ENCODE results near the gene EML6.

The EML6 gene

GRCh38 chr2:54845094-54845493, 121.6 kb downstream of the EML6 start:
- DNase-seq, result no peak
- TF ChIP-seq GATA1 (IDR thresholded peaks at IDR 0.05; ENCODE audit: low read depth, low read length) (no peak), POLR2A (IDR thresholded peaks at IDR 0.05; ENCODE audit: low read length) (no peak)

GRCh38 chr2:54845514-54845913, 122.1 kb downstream of the EML6 start:
- TF ChIP-seq GATA1 (IDR thresholded peaks at IDR 0.05; ENCODE audit: low read depth, low read length) (no peak), POLR2A (IDR thresholded peaks at IDR 0.05; ENCODE audit: low read length) (no peak)
- no peak for DNase-seq

GRCh38 chr2:54850171-54851122, 127.0 kb downstream of the EML6 start:
- no peak for DNase-seq
- TF ChIP-seq POLR2A (IDR thresholded peaks at IDR 0.05; ENCODE audit: low read length) (no peak), GATA1 (IDR thresholded peaks at IDR 0.05; ENCODE audit: low read depth, low read length) (no peak)

GRCh38 chr2:54853616-54854310, 130.3 kb downstream of the EML6 start:
- no peak for TF ChIP-seq GATA1 (IDR thresholded peaks at IDR 0.05; ENCODE audit: low read depth, low read length)
- TF ChIP-seq POLR2A (IDR thresholded peaks at IDR 0.05; ENCODE audit: low read length), result no peak
- no peak for DNase-seq

- DNase-seq, result no peak
- TF ChIP-seq GATA1 (IDR thresholded peaks at IDR 0.05; ENCODE audit: low read depth, low read length) (no peak), POLR2A (IDR thresholded peaks at IDR 0.05; ENCODE audit: low read length) (no peak)
Measured at GRCh38 chr2:54855434-54855833, 132.0 kb downstream of the EML6 start.

- TF ChIP-seq POLR2A (IDR thresholded peaks at IDR 0.05; ENCODE audit: low read length), result no peak
- no peak for DNase-seq
Measured at GRCh38 chr2:54858021-54858681, 134.7 kb downstream of the EML6 start.

GRCh38 chr2:54859416-54859815, 136.0 kb downstream of the EML6 start:
- no peak for TF ChIP-seq GATA1 (IDR thresholded peaks at IDR 0.05; ENCODE audit: low read depth, low read length)
- no peak for TF ChIP-seq POLR2A (IDR thresholded peaks at IDR 0.05; ENCODE audit: low read length)

GRCh38 chr2:54859997-54860701, 136.7 kb downstream of the EML6 start:
- DNase-seq, result no peak
- no peak for TF ChIP-seq POLR2A (IDR thresholded peaks at IDR 0.05; ENCODE audit: low read length)
- TF ChIP-seq GATA1 (IDR thresholded peaks at IDR 0.05; ENCODE audit: low read depth, low read length), result no peak

More at GRCh38 chr2:54859416-54859815, 136.0 kb downstream of the EML6 start:
- DNase-seq, result no peak

GRCh38 chr2:54862229-54862628, 138.8 kb downstream of the EML6 start:
- TF ChIP-seq GATA1 (IDR thresholded peaks at IDR 0.05; ENCODE audit: low read depth, low read length) (no peak), POLR2A (IDR thresholded peaks at IDR 0.05; ENCODE audit: low read length) (no peak)

GRCh38 chr2:54862742-54863141, 139.3 kb downstream of the EML6 start:
- DNase-seq, result no peak
- no peak for TF ChIP-seq GATA1 (IDR thresholded peaks at IDR 0.05; ENCODE audit: low read depth, low read length)
- TF ChIP-seq POLR2A (IDR thresholded peaks at IDR 0.05; ENCODE audit: low read length), result no peak

More at GRCh38 chr2:54862229-54862628, 138.8 kb downstream of the EML6 start:
- DNase-seq, result no peak

GRCh38 chr2:54863660-54864059, 140.2 kb downstream of the EML6 start:
- DNase-seq, result no peak
- TF ChIP-seq POLR2A (IDR thresholded peaks at IDR 0.05; ENCODE audit: low read length), result no peak
- no peak for TF ChIP-seq GATA1 (IDR thresholded peaks at IDR 0.05; ENCODE audit: low read depth, low read length)

- DNase-seq, result no peak
- TF ChIP-seq POLR2A (IDR thresholded peaks at IDR 0.05; ENCODE audit: low read length) (no peak), GATA1 (IDR thresholded peaks at IDR 0.05; ENCODE audit: low read depth, low read length) (no peak)
Measured at GRCh38 chr2:54864096-54864495, 140.6 kb downstream of the EML6 start.

GRCh38 chr2:54864727-54865126, 141.3 kb downstream of the EML6 start:
- DNase-seq, result no peak
- no peak for TF ChIP-seq GATA1 (IDR thresholded peaks at IDR 0.05; ENCODE audit: low read depth, low read length)
- TF ChIP-seq POLR2A (IDR thresholded peaks at IDR 0.05; ENCODE audit: low read length), result no peak
